Neural cell (in vitro differentiated cells): Measurements from ENCODE around the gene WDR49. TPM values are rescaled to one million over a fixed set of nuclear protein-coding genes. Genes with fewer than 3 reads are reported as not detected.

ENCODE experiments used
- H2AFZ ChIP-seq: fragments of 200-600, 300-800 bp; sonication (generic), shearing (Covaris generic); 2 replicates; pipeline ENCODE4 v1.6.0; 2014; ENCODE audit warnings: low read depth, mild to moderate bottlenecking, antibody characterized with exemption, low read length, moderate library complexity
- H3F3A ChIP-seq: fragments of 200-600 bp; shearing (Covaris generic); 2 replicates; pipeline ENCODE4 v1.6.1; 2016; ENCODE audit warnings: mild to moderate bottlenecking, moderate library complexity, mixed read lengths, antibody characterized with exemption, low read length; ENCODE audit not compliant: insufficient read depth, poor library complexity, severe bottlenecking
- H3K27ac ChIP-seq: fragments of 200-600, 300-800 bp; sonication (generic), shearing (Covaris generic); 2 replicates; pipeline ENCODE4 v1.5.1; 2014; ENCODE audit warnings: mild to moderate bottlenecking, low read length, moderate library complexity
- H3K27me3 ChIP-seq: fragments of 300-800, 200-600 bp; sonication (generic), shearing (Covaris generic); 2 replicates; pipeline ENCODE4 v1.6.0; 2014; ENCODE audit warnings: mild to moderate bottlenecking, low read depth, low read length, moderate library complexity; ENCODE audit not compliant: insufficient read depth
- H3K36me3 ChIP-seq: fragments of 300-800, 200-600 bp; sonication (generic), shearing (Covaris generic); 2 replicates; pipeline ENCODE4 v1.5.1; 2014; ENCODE audit warnings: mild to moderate bottlenecking, antibody characterized with exemption, low read length, moderate library complexity; ENCODE audit not compliant: insufficient read depth
- H3K4me2 ChIP-seq: fragments of 300-800, 200-600 bp; sonication (generic), shearing (Covaris generic); 2 replicates; pipeline ENCODE4 v1.6.0; 2014; ENCODE audit warnings: mild to moderate bottlenecking, low read length
- H3K4me3 ChIP-seq: fragments of 300-800, 200-600 bp; sonication (generic), shearing (Covaris generic); 2 replicates; pipeline ENCODE4 v1.5.1; 2014; ENCODE audit warnings: mild to moderate bottlenecking, low read length, moderate library complexity
- H3K79me2 ChIP-seq: fragments of 200-600 bp; shearing (Covaris generic); replicated peaks from 2 replicates; pipeline ENCODE4 v1.6.0; 2014; ENCODE audit warnings: mild to moderate bottlenecking, low read length, moderate library complexity; ENCODE audit not compliant: insufficient read depth
- H3K9ac ChIP-seq: fragments of 300-800, 200-600 bp; sonication (generic), shearing (Covaris generic); 2 replicates; pipeline ENCODE4 v1.6.1; 2016; ENCODE audit warnings: mild to moderate bottlenecking, low read length, mixed read lengths
- H3K9me2 ChIP-seq: fragments of 200-600 bp; shearing (Covaris generic); 2 replicates; pipeline ENCODE4 v1.6.1; 2016; ENCODE audit warnings: mild to moderate bottlenecking, low read length, mixed read lengths; ENCODE audit not compliant: insufficient read depth
- H3K9me3 ChIP-seq: fragments of 200-600, 300-800 bp; sonication (generic), shearing (Covaris generic); 2 replicates; pipeline ENCODE4 v1.6.1; 2016; ENCODE audit warnings: mild to moderate bottlenecking, mixed run types, low read length, moderate library complexity, mixed read lengths
- H4K20me1 ChIP-seq: fragments of 200-600 bp; shearing (Covaris generic); 2 replicates; pipeline ENCODE4 v1.6.1; 2016; ENCODE audit warnings: mild to moderate bottlenecking, mixed run types; ENCODE audit not compliant: insufficient read depth
- EP300 ChIP-seq: fragments of 450-650 bp; conservative IDR thresholded peaks from 2 replicates; pipeline ENCODE4 v1.6.1; 2014; ENCODE audit warnings: antibody characterized with exemption, mild to moderate bottlenecking, moderate library complexity; ENCODE audit not compliant: poor library complexity, severe bottlenecking
- EZH2 ChIP-seq: fragments of 200-600, 300-800 bp; shearing (Covaris generic), sonication (generic); IDR thresholded peaks from 2 replicates; pipeline ENCODE4 v1.6.1; 2014; ENCODE audit warnings: antibody characterized with exemption, low read length, borderline replicate concordance, mild to moderate bottlenecking; ENCODE audit not compliant: insufficient read depth, poor library complexity, severe bottlenecking
- MXI1 ChIP-seq: fragments of 450-650 bp; conservative IDR thresholded peaks from 2 replicates; pipeline ENCODE4 v1.6.1; 2014; ENCODE audit warnings: antibody characterized with exemption, mild to moderate bottlenecking; ENCODE audit not compliant: poor library complexity, severe bottlenecking
- POLR2AphosphoS5 ChIP-seq: IDR thresholded peaks from 2 replicates; pipeline ENCODE4 v1.6.1; 2012
- RAD21 ChIP-seq: fragments of 450-650 bp; conservative IDR thresholded peaks from 2 replicates; pipeline ENCODE4 v1.6.1; 2014; ENCODE audit warnings: antibody characterized with exemption, mild to moderate bottlenecking, moderate library complexity
- SMC3 ChIP-seq: fragments of 450-650 bp; conservative IDR thresholded peaks from 2 replicates; pipeline ENCODE4 v1.6.1; 2014; ENCODE audit warnings: antibody characterized with exemption, mild to moderate bottlenecking, moderate library complexity; ENCODE audit not compliant: poor library complexity
- TAF1 ChIP-seq: IDR thresholded peaks from 2 replicates; pipeline ENCODE4 v1.6.1; 2012; ENCODE audit warnings: low read depth
- polyA plus RNA-seq: library from polyadenylated mRNA; depleted of rRNA; stranded (reverse); fragments of >200 nt; gene quantifications from 2 replicates; pipeline ENCODE4 v1.2.3, GENCODE V29; 2014
- TF ChIP-seq, protein P1 (sequence below): IDR thresholded peaks from 2 replicates; pipeline ENCODE4 v1.6.1; 2012; ENCODE audit warnings: borderline replicate concordance
- TF ChIP-seq, protein P2 (sequence below): fragments of 450-650 bp; IDR thresholded peaks from 2 replicates; pipeline ENCODE4 v1.5.1; 2014; ENCODE audit warnings: antibody characterized with exemption, mild to moderate bottlenecking, moderate library complexity; ENCODE audit not compliant: poor library complexity, severe bottlenecking

Gene WDR49
- polyA plus RNA-seq, 1 donor from 2014 or later = 1.1 TPM

DNA sequence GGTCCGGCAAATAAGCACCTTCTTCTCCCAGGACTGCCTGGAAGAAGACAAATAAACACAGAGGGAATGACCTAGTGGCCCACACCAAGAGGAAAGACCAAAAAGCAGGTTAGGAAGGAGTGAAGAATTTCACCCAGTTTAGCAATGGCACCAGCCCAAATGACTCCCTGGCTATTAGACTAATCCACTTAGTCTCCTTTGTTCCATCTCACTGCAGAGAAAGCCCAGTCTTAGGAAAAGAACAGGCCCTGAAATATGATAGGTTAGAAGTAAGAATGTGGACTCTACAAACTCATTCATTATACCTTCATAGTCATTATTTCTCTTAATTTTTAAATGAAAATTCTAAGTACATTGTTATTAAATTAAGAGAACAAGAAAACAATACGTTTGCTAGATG lies 203.1 kb downstream of the WDR49 start:
- Histone ChIP-seq H3K79me2 (no peaks in the 10 kb centered on the region), H3F3A (no peaks in the 10 kb centered on the region), H3K36me3 (no peaks in the 10 kb centered on the region), H3K9me2 (no peaks in the 10 kb centered on the region), H3K4me3 (no peak overlapping the region), H3K27me3 (no peaks in the 10 kb centered on the region), H3K9me3 (no peaks in the 10 kb centered on the region), H3K9ac (no peak overlapping the region), H2AFZ (no peak overlapping the region), H4K20me1 (no peaks in the 10 kb centered on the region), H3K4me2 (no peak overlapping the region), H3K27ac (no peak overlapping the region)
- TF ChIP-seq, protein P1, sequence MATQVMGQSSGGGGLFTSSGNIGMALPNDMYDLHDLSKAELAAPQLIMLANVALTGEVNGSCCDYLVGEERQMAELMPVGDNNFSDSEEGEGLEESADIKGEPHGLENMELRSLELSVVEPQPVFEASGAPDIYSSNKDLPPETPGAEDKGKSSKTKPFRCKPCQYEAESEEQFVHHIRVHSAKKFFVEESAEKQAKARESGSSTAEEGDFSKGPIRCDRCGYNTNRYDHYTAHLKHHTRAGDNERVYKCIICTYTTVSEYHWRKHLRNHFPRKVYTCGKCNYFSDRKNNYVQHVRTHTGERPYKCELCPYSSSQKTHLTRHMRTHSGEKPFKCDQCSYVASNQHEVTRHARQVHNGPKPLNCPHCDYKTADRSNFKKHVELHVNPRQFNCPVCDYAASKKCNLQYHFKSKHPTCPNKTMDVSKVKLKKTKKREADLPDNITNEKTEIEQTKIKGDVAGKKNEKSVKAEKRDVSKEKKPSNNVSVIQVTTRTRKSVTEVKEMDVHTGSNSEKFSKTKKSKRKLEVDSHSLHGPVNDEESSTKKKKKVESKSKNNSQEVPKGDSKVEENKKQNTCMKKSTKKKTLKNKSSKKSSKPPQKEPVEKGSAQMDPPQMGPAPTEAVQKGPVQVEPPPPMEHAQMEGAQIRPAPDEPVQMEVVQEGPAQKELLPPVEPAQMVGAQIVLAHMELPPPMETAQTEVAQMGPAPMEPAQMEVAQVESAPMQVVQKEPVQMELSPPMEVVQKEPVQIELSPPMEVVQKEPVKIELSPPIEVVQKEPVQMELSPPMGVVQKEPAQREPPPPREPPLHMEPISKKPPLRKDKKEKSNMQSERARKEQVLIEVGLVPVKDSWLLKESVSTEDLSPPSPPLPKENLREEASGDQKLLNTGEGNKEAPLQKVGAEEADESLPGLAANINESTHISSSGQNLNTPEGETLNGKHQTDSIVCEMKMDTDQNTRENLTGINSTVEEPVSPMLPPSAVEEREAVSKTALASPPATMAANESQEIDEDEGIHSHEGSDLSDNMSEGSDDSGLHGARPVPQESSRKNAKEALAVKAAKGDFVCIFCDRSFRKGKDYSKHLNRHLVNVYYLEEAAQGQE = no peak
- TF ChIP-seq EP300 (no peak), MXI1 (no peak), POLR2AphosphoS5 (no peak), EZH2 (no peak), RAD21 (no peak), SMC3 (no peak), TAF1 (no peak)
- TF ChIP-seq, protein P2, sequence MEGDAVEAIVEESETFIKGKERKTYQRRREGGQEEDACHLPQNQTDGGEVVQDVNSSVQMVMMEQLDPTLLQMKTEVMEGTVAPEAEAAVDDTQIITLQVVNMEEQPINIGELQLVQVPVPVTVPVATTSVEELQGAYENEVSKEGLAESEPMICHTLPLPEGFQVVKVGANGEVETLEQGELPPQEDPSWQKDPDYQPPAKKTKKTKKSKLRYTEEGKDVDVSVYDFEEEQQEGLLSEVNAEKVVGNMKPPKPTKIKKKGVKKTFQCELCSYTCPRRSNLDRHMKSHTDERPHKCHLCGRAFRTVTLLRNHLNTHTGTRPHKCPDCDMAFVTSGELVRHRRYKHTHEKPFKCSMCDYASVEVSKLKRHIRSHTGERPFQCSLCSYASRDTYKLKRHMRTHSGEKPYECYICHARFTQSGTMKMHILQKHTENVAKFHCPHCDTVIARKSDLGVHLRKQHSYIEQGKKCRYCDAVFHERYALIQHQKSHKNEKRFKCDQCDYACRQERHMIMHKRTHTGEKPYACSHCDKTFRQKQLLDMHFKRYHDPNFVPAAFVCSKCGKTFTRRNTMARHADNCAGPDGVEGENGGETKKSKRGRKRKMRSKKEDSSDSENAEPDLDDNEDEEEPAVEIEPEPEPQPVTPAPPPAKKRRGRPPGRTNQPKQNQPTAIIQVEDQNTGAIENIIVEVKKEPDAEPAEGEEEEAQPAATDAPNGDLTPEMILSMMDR = no peak

DNA sequence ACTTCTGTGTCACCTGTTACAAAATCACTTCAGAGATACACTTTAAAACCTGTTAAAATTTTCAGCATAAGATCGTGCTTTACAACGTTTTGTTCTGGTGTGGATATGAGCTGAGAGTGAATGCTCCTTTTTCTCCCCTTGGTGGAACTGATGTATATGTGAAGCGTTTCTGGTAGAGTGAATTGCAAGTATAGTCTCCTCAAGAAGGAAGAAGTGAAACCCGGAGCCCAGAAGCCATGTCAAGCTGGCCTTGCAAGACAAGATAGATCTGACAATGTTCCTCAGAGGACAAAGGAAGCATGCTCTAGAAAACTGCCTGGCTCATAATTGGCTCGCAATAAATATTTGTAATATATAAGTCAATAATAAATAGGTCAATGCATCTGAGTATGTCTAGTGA lies 203.5 kb downstream of the WDR49 start:
- no peak overlapping the region for H3K4me3 ChIP-seq
- no peaks in the 10 kb centered on the region for H3K27me3 ChIP-seq
- H4K20me1 ChIP-seq = no peaks in the 10 kb centered on the region
- no peaks in the 10 kb centered on the region for H3K79me2 ChIP-seq
- H2AFZ ChIP-seq = no peak overlapping the region
- H3F3A ChIP-seq = no peaks in the 10 kb centered on the region
- no peak overlapping the region for H3K27ac ChIP-seq
- no peaks in the 10 kb centered on the region for H3K9me3 ChIP-seq
- no peaks in the 10 kb centered on the region for H3K9me2 ChIP-seq
- no peaks in the 10 kb centered on the region for H3K36me3 ChIP-seq
- TF ChIP-seq EZH2 = no peak
- TF ChIP-seq MXI1 = no peak
- H3K9ac ChIP-seq = no peak overlapping the region
- H3K4me2 ChIP-seq = no peak overlapping the region

DNA sequence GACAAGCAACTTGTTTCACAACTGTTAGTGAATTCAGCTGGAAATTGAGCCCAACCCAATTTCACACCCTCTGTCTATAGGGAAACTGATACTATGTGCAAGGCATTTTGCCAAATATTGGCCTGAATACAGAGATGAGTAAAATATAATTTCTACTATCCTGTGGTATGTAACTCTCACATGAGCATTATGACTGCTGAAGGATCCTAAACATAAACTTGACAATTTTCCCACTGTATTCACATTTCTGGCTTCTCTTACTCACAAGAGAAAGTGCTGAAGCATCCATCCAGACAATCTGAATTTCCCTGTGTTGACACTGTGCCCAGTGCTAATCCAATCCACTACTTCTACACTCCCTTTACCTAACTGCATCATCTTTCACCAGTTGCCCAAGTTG lies 208.3 kb downstream of the WDR49 start:
- Histone ChIP-seq H3K4me3 (no peak overlapping the region), H3F3A (no peaks in the 10 kb centered on the region), H3K79me2 (no peaks in the 10 kb centered on the region), H3K9ac (no peak overlapping the region), H3K27me3 (no peaks in the 10 kb centered on the region), H3K9me2 (no peaks in the 10 kb centered on the region), H3K36me3 (no peaks in the 10 kb centered on the region), H3K9me3 (no peaks in the 10 kb centered on the region), H3K27ac (no peak overlapping the region), H2AFZ (no peak overlapping the region), H4K20me1 (no peaks in the 10 kb centered on the region), H3K4me2 (no peak overlapping the region)
- TF ChIP-seq EZH2 (no peak), EP300 (no peak), MXI1 (no peak), POLR2AphosphoS5 (no peak), TAF1 (no peak), SMC3 (no peak), RAD21 (no peak)
- TF ChIP-seq, protein P2 = no peak
- TF ChIP-seq, protein P1 = no peak
